Measurements from ENCODE around the gene PDZD7.

PDZD7 gene

GRCh38 chr10:101021692-101022251 lies 9.2 kb downstream of the PDZD7 start:
- DNase-seq (ENCODE audit: low spot score): no peak
- in situ Hi-C loops (cut with MboI; ENCODE audit: low sequenced_read_pairs, unreplicated experiment): no loop called here
- TF ChIP-seq CTCF (IDR thresholded peaks at IDR 0.05; ENCODE audit: borderline replicate concordance, control extremely low read depth, extremely low read depth, insufficient read depth, missing control alignments): no peak

GRCh38 chr10:101021239-101021638 lies 9.7 kb downstream of the PDZD7 start:
- DNase-seq (ENCODE audit: low spot score): no peak
- in situ Hi-C loops (cut with MboI; ENCODE audit: low sequenced_read_pairs, unreplicated experiment): no loop called here
- no peak for TF ChIP-seq CTCF (IDR thresholded peaks at IDR 0.05; ENCODE audit: borderline replicate concordance, control extremely low read depth, extremely low read depth, insufficient read depth, missing control alignments)

- DNase-seq (ENCODE audit: low spot score): no peak
- no peak for TF ChIP-seq CTCF (IDR thresholded peaks at IDR 0.05; ENCODE audit: borderline replicate concordance, control extremely low read depth, extremely low read depth, insufficient read depth, missing control alignments)
- in situ Hi-C loops (cut with MboI; ENCODE audit: low sequenced_read_pairs, unreplicated experiment): no loop called here
Measured at GRCh38 chr10:101020427-101021075, 10.4 kb downstream of the PDZD7 start.

- TF ChIP-seq CTCF (IDR thresholded peaks at IDR 0.05; ENCODE audit: borderline replicate concordance, control extremely low read depth, extremely low read depth, insufficient read depth, missing control alignments): no peak
- in situ Hi-C loops (cut with MboI; ENCODE audit: low sequenced_read_pairs, unreplicated experiment): no loop called here
- no peak for DNase-seq (ENCODE audit: low spot score)
Measured at GRCh38 chr10:101019440-101019703, 11.6 kb downstream of the PDZD7 start.

DNA sequence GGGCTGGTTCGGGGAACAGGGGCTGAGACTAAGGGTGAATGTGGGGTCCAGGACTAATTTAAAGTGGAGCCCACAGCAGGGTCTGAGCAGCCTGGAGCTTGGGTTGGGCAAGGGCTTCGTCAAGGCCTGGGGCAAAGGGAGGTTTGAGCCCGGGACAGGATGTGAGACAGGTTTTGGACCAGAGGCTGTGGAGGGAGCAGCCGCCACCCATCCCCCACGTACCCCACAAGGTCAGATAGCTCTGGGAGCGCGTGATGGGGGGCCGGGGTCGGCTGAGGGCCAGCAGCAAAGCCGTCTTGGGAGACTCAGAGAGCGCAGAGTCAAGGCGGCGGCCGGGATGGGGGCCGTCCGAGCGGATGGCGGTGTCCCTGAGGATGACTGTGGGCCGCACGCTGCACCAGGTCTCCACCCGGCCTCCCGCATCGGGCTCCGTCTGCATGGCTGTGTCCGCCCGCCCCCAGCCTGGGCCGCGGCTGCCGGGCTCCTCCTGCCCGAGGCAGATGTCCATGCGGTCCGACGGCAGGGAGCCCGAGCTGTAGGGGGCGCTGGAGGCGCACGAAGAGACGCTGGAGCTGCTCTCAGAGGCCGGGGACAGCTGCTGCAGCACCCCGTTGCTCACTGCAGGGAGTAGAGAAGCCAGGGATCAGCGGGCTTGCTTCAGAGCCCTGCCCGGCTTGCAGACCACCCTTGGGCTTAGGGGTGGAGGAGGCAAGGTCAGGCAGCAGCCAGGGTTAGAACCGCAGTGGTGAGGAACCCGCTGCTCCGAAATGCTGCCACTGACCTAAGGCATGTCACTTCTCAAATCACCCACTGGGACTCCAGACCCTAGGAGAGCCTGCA lies 12.1 kb downstream of the PDZD7 start:
- in situ Hi-C loops (cut with MboI; ENCODE audit: low sequenced_read_pairs, unreplicated experiment): no loop called here
- peak; percentile 90 for DNase-seq (ENCODE audit: low spot score)
- TF ChIP-seq CTCF (IDR thresholded peaks at IDR 0.05; ENCODE audit: borderline replicate concordance, control extremely low read depth, extremely low read depth, insufficient read depth, missing control alignments): peak; percentile 63

GRCh38 chr10:101018118-101018599 lies 12.8 kb downstream of the PDZD7 start:
- no peak for DNase-seq (ENCODE audit: low spot score)
- TF ChIP-seq CTCF (IDR thresholded peaks at IDR 0.05; ENCODE audit: borderline replicate concordance, control extremely low read depth, extremely low read depth, insufficient read depth, missing control alignments): no peak
- in situ Hi-C loops (cut with MboI; ENCODE audit: low sequenced_read_pairs, unreplicated experiment): no loop called here

All from GM13976 (cell line).